ENCODE data around the gene RASAL1.

DNA sequence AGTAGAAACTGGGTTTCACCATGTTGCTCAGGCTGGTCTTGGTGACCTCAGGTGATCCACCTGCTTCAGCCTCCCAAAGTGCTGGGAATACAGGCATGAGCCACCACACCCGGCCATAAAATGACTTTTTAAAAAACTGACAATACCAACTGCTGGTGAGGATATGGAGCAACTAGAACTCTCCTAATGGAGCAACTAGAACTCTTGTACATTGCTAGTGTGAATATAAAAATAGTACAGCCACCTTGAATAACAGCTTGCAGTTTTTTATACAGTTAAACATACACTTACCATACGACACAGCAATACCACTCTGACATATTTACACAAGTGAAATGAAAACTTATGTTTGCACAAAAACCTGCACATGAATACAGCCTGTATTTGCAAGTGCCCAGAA is 11.4 kb upstream of the RASAL1 start:
- no peak for TF ChIP-seq CTCF (IDR thresholded peaks at IDR 0.05; ENCODE audit: low read depth, low read length)
- TF ChIP-seq, protein P1, sequence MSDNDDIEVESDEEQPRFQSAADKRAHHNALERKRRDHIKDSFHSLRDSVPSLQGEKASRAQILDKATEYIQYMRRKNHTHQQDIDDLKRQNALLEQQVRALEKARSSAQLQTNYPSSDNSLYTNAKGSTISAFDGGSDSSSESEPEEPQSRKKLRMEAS (IDR thresholded peaks at IDR 0.05; ENCODE audit: low read depth, low read length): no peak
- TF ChIP-seq POLR2A (IDR thresholded peaks at IDR 0.05; ENCODE audit: extremely low read depth, insufficient read length): no peak
